Psoas muscle (tissue), 8 donors: ENCODE results near the gene SOX12. TPM values are rescaled to one million over a fixed set of nuclear protein-coding genes. Genes with fewer than 3 reads are reported as not detected.
A peak's percentile ranks its signal among the peaks of the same experiment; 100 is the strongest.
"Not testable (repeated sequence)": the region's sequence is repeated elsewhere in the genome, so short reads cannot be mapped to it uniquely, and the experiment has no call there.

ENCODE experiments used
- ATAC-seq, 4 donors: fragments of 200-7000 bp; cut with Tn5 transposase; one replicate each; pipeline ENCODE4 v1.9.1; 2020; ENCODE audit warnings: moderate library complexity in 3 of 4, mild to moderate bottlenecking in 2 of 4
- DNase-seq, 2 donors: peaks; one replicate each; pipeline ENCODE4 v3.0.0-alpha.2; 2020
- H3K27ac ChIP-seq: fragments of 200-600 bp; one replicate; pipeline ENCODE4 v1.8.0; 2022
- H3K27me3 ChIP-seq, 3 donors: fragments of 200-600 bp in 1 of 3; one replicate each; pipeline versions ENCODE4 v1.6.1 to v1.8.0; 2013 to 2022; ENCODE audit warnings: low read length in 2 of 3, mild to moderate bottlenecking in 2 of 3, moderate library complexity in 1 of 3; ENCODE audit not compliant: insufficient read depth in 3 of 3
- H3K36me3 ChIP-seq, 2 donors: fragments of 200-600 bp in 1 of 2; one replicate each; pipeline versions ENCODE4 v1.6.1 to v1.8.0; 2013 to 2022; ENCODE audit warnings: low read depth in 1 of 2, mild to moderate bottlenecking in 1 of 2, moderate library complexity in 1 of 2; ENCODE audit not compliant: insufficient read depth in 1 of 2
- H3K4me1 ChIP-seq: fragments of 200-600 bp; one replicate; pipeline ENCODE4 v1.8.0; 2022
- H3K4me3 ChIP-seq: fragments of 200-600 bp; one replicate; pipeline ENCODE4 v1.8.0; 2022; ENCODE audit warnings: mild to moderate bottlenecking
- H3K9me3 ChIP-seq: fragments of 200-600 bp; one replicate; pipeline ENCODE4 v1.8.0; 2022
- WGBS, 3 donors: extraction: QIAGEN DNeasy Blood & Tissue Kit; methylation state at CpG; one replicate each; pipeline versions ENCODE4 v1.1.6 to v1.1.7; 2013; 5-methylcytosine and 5-hydroxymethylcytosine counted together
- intact Hi-C, 2 donors: fragments of 100-400 bp; cut with DNase I; formaldehyde crosslinking; loops; one replicate each; pipeline versions ENCODE4 v1.11.0 to v1.14.2; 2022
- polyA plus RNA-seq, 3 donors: library from polyadenylated mRNA; stranded (reverse); fragments of 200-250 nt; gene quantifications; one replicate each; pipeline ENCODE4 v1.2.3, GENCODE V29; 2013
- total RNA-seq, 4 donors: library from RNA; stranded (reverse); fragmentation: NEBNext Ultra II Directional in 2 of 4; extraction: Animal tissue kit (Norgen Biotek cat#: 25700) in 2 of 4; gene quantifications; one replicate each; pipeline versions ENCODE4 v1.2.1 to v1.2.4, GENCODE V29; 2021 to 2023
- TF ChIP-seq, protein P1 (sequence below): fragments of 200-600 bp; IDR thresholded peaks from one replicate; pipeline ENCODE4 v1.8.0; 2022; ENCODE audit warnings: antibody characterized with exemption
- donor health status: healthy with polysubstance abuse.
- donor health status: DM: no; HTN: no; CAD: no; lungs with moderate emphysema.
- donor health status: Bipolar disorder and iron deficiency.
- donor health status: healthy.
- donor health status: DM: yes; HTN: yes; CAD: no.
- donor health status: DM: no; HTN: no; CAD: no.
- donor health status: DM: no; HTN: no; CAD: no.
- donor health status: DM: yes; HTN: yes; CAD: no.

Gene SOX12
- total and polyA plus RNA-seq, 7 donors: 1.2 to 5.7 (median 3.6) TPM

DNA sequence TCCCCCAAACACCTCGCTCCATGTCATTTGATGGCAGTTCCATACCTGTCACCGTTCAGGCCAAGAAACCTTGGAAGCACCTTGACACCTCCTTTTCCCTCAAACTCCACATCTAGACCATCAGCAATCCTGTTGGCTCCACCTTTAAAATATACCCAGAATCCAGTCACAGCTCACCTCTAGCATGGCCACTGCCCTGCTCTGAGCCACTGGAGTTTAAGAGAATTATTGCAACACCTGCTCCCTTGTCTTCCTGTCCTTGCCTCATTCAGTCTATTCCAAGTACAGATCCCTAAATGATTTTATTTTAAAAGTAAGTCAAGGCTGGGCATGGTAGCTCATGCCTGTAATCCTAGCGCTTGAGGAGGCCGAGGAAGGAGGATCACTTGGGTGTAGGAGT, 43.6 kb downstream of the SOX12 start:
- Histone ChIP-seq H3K27ac (no peak overlapping the region), H3K4me1 (peaks cover 22% of the 10 kb centered on the region), H3K9me3 (no peaks in the 10 kb centered on the region), H3K36me3 (no peaks in the 10 kb centered on the region), H3K4me3 (no peak overlapping the region), H3K27me3 (no peaks in the 10 kb centered on the region)
- TF ChIP-seq, protein P1, sequence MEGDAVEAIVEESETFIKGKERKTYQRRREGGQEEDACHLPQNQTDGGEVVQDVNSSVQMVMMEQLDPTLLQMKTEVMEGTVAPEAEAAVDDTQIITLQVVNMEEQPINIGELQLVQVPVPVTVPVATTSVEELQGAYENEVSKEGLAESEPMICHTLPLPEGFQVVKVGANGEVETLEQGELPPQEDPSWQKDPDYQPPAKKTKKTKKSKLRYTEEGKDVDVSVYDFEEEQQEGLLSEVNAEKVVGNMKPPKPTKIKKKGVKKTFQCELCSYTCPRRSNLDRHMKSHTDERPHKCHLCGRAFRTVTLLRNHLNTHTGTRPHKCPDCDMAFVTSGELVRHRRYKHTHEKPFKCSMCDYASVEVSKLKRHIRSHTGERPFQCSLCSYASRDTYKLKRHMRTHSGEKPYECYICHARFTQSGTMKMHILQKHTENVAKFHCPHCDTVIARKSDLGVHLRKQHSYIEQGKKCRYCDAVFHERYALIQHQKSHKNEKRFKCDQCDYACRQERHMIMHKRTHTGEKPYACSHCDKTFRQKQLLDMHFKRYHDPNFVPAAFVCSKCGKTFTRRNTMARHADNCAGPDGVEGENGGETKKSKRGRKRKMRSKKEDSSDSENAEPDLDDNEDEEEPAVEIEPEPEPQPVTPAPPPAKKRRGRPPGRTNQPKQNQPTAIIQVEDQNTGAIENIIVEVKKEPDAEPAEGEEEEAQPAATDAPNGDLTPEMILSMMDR: no peak
- 96 to 99% (median 98%) methylated on average over 4 of the region's 4 CpGs for WGBS, 3 donors
- intact Hi-C loops: no loop called here
- no peak for ATAC-seq
- no peak for DNase-seq

DNA sequence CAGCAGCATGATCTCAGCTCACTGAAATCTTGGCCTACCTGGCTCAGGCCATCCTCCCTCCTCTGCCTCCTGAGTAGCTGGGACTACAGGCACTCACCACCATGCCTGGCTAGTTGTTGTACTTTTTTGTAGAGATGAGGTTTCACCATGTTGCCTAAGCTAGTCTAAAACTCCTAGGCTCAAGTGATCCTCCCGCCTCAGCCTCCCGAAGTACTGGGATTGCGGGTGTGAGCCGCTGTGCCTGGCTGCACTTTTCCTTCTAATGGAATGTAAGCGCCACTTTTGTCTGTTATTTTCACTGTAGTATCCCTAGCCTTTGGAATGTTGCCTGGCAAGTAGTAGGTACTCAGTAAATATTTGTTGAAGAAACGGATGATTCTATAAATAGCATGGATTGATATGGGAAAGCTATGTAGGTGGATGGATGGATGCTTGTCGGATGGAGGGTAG, 44.8 kb downstream of the SOX12 start:
- no peak overlapping the region for H3K27ac ChIP-seq
- intact Hi-C loops: loop anchor here in 1 of 2 donors (5.0 kb wide), 1 partner anchor 67 kb away; no protein-coding TSS in a partner anchor
- H3K4me3 ChIP-seq: no peak overlapping the region
- no peak for ATAC-seq
- no peaks in the 10 kb centered on the region for H3K27me3 ChIP-seq
- peaks cover 22% of the 10 kb centered on the region for H3K4me1 ChIP-seq
- 84 to 90% (median 88%) methylated on average over 7 of the region's 7 CpGs for WGBS, 3 donors
- DNase-seq: no peak
- no peaks in the 10 kb centered on the region for H3K36me3 ChIP-seq
- TF ChIP-seq, protein P1: no peak
- H3K9me3 ChIP-seq: no peaks in the 10 kb centered on the region

DNA sequence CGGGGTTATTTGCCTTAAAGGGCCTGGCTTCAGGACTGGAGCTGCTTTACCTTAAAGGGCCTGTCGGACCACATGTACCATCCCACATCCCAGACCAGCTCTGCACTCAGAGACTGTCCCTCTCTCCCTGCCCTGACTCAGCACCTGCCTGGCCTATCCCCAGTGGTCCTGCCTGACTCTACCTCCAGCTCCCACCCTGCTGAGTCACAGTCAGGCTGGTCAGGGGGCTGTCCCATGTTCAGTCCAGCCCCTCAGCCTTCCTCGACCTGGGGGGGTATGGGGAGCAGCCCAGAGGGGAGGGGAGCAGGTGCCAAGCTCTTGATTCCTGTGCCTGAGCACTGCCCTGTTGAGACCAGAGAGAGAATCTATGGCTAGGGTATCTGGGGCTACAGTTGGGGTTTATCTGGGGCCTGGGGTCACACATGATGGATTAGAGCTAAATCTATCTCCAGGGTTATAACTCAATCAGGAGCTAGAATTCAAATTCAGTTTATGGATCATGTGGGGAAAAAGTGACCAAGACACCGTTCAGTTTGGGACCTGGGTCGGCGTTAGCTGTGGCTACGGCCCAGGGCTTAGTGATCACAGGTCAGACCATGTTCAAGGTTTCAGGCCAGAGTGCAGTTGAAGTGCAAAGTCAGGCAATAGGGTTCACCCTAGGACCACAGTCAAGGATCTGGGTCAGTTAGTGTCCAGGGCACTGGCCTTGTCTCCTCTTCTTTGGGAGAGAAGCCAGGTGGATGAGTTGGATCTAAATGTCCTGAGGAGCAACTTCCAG, 45.8 kb downstream of the SOX12 start:
- H3K4me3 ChIP-seq: no peak overlapping the region
- TF ChIP-seq, protein P1: no peak
- H3K27ac ChIP-seq: peak overlapping the region; percentile 78
- H3K9me3 ChIP-seq: no peaks in the 10 kb centered on the region
- H3K4me1 ChIP-seq: peaks cover 22% of the 10 kb centered on the region
- H3K36me3 ChIP-seq: no peaks in the 10 kb centered on the region
- 56 to 79% (median 74%) methylated on average over 7 of the region's 7 CpGs for WGBS, 3 donors
- DNase-seq (no peak), ATAC-seq (peak; percentile 56 to 84 (median 73))
- intact Hi-C loops: loop anchor here in 1 of 2 donors (5.0 kb wide), 1 partner anchor 66 kb away; no protein-coding TSS in a partner anchor
- no peaks in the 10 kb centered on the region for H3K27me3 ChIP-seq

DNA sequence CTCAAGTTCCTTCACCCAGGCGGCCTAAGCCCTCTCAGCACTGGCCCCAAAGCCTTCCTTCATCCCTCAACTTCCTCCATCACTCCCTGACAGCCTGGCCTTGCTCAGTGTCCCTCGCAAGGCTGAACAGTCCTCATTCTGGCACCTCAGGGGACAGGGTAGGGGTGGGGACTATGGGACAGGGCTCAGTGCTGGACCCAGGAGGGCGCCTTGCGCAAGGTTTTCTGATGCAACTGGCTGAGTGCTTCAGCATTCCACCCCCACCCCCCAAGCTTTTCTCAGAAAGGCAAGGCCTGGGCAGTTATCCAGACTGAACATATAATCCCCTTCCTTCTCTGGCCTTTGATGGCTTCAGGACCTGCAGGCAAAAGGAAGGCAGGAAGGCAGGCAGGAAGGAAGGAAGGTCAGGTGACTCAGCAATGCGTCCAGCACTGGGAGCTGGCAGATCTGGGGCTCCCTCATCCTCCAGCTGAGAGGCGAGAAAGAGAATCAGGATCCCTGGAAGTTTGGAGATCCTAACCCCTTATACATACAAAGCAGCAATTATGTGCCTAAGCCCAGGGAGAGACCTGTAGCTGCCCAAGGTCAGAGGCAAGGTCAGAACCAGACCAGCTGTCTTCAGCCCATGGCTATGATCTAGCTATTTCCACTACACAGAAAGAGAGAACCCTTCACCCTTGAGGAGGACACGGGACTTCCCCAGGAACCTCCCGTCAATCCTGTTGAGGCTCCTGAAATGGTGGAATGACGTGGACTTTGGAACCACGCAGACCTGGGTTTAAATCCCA, 46.6 kb downstream of the SOX12 start:
- WGBS, 3 donors: 34 to 52% (median 50%) methylated on average over 10 of the region's 10 CpGs
- H3K4me1 ChIP-seq: peaks cover 22% of the 10 kb centered on the region
- TF ChIP-seq, protein P1: no peak
- peak; percentile 85 to 90 for DNase-seq
- no peaks in the 10 kb centered on the region for H3K36me3 ChIP-seq
- H3K27me3 ChIP-seq: no peaks in the 10 kb centered on the region
- ATAC-seq: peak; percentile 89 to 93 (median 90)
- H3K4me3 ChIP-seq: no peak overlapping the region
- peak overlapping the region; percentile 78 for H3K27ac ChIP-seq
- H3K9me3 ChIP-seq: no peaks in the 10 kb centered on the region
- intact Hi-C loops: loop anchor here in 1 of 2 donors (5.0 kb wide), 1 partner anchor 65 kb away; no protein-coding TSS in a partner anchor

DNA sequence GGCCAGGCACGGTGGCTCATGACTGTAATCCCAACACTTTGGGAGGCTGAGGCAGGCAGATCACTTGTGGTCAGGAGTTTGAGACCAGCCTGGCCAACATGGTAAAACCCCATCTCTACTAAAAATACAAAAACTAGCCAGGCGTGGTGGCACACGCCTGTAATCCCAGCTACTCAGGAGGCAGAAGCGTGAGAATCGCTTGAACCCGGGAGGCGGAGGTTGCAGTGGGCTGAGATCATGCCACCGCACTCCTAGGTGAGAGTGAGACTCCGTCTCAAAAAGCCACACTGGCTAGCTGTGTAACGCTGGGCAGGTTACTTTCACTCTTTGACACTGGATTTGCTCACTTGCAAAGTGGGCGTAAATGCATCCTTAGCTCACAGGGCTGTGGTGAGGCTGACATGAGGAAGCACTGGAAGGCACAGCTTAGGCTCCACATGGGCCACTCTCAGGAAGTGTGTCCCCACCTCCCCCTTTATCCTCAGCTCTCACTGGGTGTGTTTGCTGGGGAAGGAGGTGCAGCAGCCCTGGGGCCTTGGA, 47.3 kb downstream of the SOX12 start:
- H3K4me1 ChIP-seq: peaks cover 22% of the 10 kb centered on the region
- not testable (repeated sequence) for H3K9me3 ChIP-seq, H3K4me3 ChIP-seq, H3K36me3 ChIP-seq, H3K27me3 ChIP-seq, ATAC-seq, DNase-seq
- peak overlapping the region; percentile 78 for H3K27ac ChIP-seq
- WGBS, 3 donors: 89 to 92% (median 92%) methylated on average over 11 of the region's 11 CpGs
- intact Hi-C loops: loop anchor here in 1 of 2 donors (5.0 kb wide), 1 partner anchor 65 kb away; no protein-coding TSS in a partner anchor
